Measurements from ENCODE around the gene CDNF.
A peak's percentile ranks its signal among the peaks of the same experiment; 100 is the strongest.
"Not testable (repeated sequence)": the region's sequence is repeated elsewhere in the genome, so short reads cannot be mapped to it uniquely, and the experiment has no call there.

CDNF gene

GRCh38 chr10:14838582-14839304 lies 906 bp upstream of the CDNF start:
- DNase-seq, result peak; percentile 0 to 29

DNA sequence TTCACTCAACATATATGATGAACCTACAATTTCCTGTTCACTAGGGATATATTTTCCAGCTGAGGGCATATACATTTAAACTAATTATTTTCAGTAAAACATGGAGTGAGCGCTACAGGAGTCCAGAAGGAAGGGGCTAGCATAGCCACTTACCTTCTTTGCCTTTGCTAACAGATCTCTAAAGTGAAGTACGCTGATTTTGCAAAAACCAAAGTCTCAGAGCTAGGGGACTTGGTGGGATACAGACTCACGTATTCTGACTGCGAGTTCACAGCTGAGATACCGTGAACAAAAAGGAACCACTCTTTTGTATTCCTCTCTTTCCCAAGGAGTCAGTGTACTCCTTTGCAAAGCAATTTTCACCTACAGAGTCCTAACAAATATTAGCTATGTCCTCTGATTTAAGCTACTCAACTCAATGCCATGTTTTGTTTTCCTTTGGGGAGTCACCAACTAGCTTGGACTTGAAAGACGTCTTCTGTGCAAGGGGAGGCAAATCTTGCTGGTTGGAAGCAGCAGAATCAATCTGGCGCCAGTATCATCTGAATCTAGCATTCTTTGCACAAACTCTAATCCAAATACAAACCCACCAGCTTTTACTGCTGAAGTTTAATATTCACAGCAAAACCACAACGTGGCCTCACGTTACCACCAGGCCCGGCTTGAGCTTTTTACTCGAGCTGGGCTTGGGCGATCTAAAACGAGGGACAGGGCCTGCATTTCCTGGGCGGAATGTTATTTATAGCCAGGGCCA lies 657 bp downstream of the CDNF start:
- DNase-seq, result peak in 1 of 2 experiments; percentile 15

GRCh38 chr10:14836208-14836607 lies 1.6 kb downstream of the CDNF start:
- DNase-seq, result no peak

GRCh38 chr10:14833106-14833505 lies 4.7 kb downstream of the CDNF start:
- DNase-seq, result no peak

DNA sequence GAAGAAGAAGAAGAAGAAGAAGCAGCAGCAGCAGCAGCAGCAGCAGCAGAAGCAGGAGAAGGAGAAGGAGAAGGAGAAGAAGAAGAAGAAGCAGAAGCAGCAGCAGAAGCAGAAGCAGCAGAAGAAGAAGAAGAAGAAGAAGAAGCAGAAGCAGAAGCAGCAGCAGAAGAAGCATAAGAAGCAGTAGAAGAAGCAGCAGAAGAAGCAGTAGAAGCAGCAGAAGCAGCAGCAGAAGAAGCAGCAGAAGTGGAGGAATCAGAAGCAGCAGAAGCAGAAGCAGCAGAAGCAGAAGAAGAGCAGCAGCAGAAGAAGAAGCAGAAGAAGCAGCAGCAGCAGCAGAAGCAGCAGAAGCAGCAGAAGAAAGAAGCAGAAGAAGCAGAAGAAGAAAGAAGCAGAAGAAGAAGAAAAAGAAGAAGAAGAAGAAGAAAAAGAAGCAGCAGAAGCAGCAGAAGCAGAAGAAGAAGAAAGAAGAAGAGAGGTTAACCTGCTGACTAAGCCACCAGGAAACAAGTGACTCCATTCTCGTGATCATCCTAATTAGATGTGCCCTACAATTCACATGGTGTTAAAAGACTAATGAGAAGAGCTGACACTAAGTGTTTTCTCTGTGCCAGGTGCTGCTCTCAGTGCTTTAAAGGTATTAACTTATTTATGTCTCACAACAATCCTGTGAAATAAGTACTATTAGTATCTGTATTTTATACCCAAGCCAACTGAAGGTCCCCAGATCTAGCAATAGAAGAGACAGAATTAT lies 11.6 kb downstream of the CDNF start:
- DNase-seq, result no peak

DNA sequence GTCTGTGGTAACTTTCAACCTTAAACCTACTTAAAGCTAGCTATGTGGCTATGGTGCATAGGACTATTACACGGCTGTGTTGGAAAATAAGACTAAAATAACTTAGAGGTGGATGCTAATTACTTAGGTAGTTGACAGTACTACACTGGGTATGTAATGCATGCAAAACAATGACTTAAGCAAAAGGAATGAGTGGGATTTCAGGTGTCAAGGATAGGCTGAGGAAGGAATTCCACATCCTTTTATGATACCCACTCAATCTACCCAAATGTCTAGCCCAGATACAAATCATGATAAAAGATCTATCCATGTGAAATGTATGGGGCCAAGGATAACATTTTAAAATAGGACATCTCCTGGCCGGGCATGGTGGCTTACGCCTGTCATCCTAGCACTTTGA lies 13.9 kb downstream of the CDNF start:
- DNase-seq, result no peak

- peak in 1 of 2 experiments; percentile 15 for DNase-seq
These were observed 14.7 kb downstream of the CDNF start for GRCh38 chr10:14822879-14823755.

GRCh38 chr10:14821635-14822375 lies 16.0 kb downstream of the CDNF start:
- no peak for DNase-seq

DNA sequence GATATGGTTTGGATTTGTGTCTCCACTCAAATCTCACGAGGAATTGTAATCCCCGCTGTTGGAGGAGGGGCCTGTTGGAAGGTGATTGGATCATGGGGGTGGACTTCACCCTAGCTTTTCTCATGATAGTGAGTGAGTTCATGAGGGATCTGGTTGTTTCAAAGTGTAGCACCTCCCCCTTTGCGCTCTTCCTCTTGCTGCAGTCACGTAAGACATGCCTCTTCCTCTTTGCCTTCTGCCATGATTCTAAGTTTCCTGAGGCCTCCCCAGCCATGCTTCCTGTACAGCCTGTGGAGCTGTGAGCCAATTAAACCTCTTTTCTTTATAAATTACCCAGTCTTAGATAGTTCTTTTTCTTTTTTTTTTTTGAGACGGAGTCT lies 17.1 kb downstream of the CDNF start:
- DNase-seq, result no peak

- DNase-seq, result no peak
These were observed 17.6 kb downstream of the CDNF start for GRCh38 chr10:14820010-14820774.

GRCh38 chr10:14816717-14817116 lies 21.1 kb downstream of the CDNF start:
- DNase-seq, result not testable (repeated sequence)

DNA sequence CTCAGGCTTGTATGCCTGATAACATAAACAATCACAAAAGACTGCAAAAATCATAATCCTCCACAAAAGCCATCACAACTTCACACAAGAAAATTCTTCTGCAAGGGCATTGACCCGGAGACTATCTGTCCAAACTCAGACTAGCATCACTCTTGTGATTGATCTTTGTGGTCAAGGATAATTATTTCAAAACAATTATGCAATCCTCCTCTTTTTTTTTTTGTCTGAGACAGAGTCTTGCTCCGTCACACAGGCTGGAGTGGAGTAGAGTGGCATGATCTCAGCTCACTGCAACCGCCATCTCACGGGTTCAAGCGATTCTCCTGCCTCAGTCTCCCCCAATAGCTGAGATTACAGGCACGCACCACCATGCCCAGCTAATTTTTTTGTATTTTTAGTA lies 22.2 kb downstream of the CDNF start:
- DNase-seq, result no peak

DNA sequence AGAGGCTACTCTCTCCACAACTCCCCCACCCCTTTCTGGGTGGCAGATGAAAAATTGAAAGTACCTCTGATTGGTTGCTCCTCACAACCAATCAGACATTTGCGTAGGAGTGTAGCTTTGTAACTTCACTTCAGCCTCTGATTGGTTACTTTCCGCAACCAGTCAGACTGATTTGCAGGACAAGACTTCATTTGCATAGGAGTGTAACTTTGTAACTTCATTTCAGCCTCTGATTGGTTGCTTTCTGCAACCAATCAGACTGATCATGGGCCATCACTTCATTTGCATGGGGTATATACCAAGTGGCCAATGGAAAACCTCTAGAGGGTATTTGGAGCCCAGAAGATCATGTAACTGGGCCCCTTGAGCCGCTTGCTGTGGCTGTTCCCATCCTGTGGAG lies 25.6 kb downstream of the CDNF start:
- DNase-seq, result no peak

GRCh38 chr10:14810969-14811953 lies 26.6 kb downstream of the CDNF start:
- DNase-seq, result no peak

DNA sequence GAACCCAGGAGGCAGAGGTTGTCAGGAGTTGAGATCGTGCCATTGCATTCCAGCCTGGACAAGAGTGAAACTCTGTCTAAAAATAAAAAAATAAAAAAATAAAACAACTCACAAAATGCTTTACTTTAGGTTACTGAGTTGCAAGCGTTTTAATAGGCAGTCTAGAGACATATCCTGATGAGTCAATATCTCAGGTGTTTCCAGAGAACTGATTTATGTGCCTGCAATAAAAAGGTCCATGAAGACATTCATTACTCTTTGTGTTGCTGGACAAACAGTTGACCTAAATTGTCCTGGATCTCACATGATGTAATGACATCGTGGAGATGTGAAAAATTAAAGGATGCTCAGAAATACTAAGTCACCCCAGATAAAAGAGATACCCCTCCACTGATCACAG lies 31.5 kb downstream of the CDNF start:
- no peak for DNase-seq

- DNase-seq, result no peak
These were observed 34.0 kb downstream of the CDNF start for GRCh38 chr10:14803827-14804226.

DNA sequence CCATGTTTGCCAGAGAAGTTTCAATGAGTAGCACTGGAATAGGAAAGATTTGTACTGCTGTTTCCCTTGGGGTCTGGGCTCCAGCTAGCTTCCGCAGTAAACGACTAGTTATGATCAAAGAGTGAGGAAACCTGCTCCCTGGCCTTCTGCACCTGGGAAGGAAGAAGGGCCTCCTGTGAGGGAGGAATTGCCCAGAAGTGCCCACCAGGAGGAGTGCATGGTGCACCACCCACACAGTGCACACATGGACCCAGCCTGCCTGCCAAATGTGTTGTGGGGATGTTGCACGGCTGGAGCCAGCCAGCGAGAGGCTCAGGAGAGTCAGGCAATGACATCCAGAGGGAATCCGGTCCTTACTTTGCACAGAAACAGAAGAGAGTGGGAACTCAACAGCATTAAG lies 36.1 kb downstream of the CDNF start:
- no peak for DNase-seq

DNA sequence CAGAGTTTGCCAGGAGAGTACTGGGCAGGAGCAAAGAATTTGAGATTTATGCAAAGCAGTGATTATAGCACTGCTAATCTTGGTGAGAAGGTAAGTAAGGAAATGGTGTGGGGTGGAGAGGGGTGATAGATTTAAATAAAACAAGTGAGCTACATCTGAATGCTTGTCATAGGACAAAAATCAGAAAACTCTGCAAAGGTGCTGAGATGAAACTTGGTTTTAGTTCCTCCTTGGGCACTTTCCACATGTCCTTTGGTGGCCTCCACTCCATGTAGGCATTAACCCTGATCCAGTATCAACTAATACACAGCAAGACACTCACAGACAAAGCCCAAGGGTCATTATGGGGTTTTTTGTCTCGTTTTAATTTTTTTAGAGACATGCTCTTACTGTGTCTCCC lies 37.4 kb downstream of the CDNF start:
- DNase-seq, result no peak

DNA sequence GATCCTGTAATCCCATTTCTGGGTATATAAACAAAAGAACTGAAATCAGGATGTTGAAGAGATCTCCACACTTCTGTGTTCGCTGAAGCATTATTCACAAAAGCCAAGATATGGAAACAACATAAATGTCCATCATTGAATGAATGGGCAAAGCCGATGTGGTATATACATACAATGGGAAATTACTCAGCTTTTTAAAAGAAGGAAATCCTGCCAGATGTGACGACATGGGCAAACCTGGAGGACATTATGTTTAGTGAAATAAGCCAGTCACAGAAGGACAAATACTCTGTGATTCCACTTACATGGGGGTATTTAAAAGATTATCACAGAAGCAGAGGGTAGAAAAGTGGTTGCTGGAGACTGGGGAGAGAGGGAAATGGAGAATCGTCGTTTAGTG lies 39.2 kb downstream of the CDNF start:
- DNase-seq, result no peak

DNA sequence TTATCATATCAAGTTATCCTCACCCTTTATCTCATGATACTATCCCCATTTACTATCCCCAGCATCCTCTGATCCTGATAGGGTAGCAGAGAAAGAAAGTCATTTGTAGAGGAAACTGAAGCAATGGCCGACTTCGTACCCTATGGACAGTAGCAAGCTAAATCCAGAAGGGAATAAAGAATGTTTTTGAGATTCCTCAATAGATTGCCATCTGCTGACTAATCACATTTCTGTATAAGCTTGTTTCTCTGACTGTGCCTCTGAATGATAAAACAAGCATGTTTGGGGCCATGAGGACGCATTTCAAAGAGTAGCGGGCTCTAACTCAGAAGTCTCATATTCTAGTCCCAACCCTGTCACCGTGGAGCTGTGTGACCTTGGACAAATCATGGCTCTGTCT lies 49.9 kb downstream of the CDNF start:
- no peak for DNase-seq
